ENCODE measurements around the gene STARD6. TPM values are rescaled to one million over a fixed set of nuclear protein-coding genes. Genes with fewer than 3 reads are reported as not detected.
"Not testable (repeated sequence)": the region's sequence is repeated elsewhere in the genome, so short reads cannot be mapped to it uniquely, and the experiment has no call there.

Gene STARD6
- total RNA-seq, 1 experiment from 2014 or later, result not detected

DNA sequence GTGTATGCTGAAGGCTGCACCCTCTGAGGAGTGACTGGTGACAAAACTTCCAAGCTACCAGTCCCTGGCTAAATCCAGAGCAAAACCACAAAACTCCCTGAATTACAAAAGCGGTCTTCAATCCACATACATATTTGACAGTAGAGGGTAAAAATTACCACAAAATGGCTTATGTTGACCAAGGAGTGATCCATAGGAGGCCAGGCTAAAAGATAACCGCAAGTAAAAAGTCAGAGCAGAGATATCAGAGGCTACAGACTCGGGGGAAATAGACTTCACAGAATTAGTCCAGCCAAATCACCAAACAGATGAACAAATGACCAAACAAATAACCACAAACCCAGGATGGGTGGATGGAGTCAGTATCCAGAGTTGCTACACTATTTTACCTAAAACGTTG is 19.4 kb downstream of the STARD6 start:
- no peak for DNase-seq (ENCODE audit: low spot score)

DNA sequence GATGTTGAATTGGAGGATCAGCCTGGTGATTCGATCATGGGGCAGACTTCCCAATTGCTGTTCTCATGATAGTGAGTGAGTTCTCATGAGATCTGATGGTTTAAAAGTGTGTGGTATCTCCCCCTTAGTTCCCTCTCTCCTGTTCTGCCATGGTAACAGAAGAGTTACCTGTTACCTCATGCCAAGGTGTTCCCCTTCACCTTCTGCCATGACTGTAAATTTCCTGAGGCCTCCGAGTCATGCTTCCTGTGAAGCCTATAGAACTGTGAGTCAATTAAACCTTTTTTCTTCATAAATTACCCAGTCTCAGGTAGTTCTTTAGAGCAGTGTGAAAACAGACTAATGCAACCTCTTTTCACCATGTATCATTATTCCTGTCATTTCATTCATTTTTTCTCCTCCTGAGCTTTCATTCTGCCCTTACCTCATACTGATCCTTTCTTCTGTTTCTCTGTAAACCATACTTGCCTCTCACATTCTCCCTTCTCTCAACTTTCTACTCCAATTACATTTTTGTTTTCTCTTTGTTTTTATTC is 22.0 kb downstream of the STARD6 start:
- DNase-seq (ENCODE audit: low spot score), result no peak

DNA sequence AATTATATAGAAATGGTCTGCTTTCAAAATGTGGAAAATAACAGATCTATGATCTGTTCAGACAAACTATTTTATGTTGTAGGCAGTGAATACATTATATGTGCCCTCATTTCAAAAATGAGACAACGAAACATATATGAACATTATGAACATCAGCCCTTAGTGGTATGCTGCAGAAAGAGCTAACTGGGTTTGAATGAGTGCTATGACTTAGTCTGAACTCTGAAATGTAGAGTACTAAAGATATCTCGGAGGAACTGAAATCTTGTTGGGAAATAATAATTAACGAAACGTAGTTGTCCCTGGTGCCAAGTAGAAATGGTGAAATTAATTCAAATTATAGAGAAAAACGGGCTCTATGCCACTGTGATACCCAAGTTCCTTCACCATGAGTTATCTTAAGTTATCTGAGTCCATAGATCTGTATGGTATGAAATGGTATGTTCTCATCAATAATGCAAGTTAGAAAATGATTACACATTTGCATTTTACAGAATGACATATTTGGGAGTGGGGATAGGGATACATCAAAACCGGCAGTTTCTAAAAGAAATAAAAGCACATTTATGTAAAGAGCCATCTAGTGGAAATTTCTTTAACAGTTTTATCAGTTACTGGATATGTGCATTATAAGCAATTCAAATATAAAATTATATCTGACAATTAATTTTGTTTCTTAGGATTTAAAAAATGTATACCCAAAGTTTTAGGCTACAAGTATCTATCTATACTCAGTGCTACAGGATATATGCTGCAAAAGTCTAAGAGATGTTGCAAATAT is 26.7 kb downstream of the STARD6 start:
- no peak for DNase-seq (ENCODE audit: low spot score)

DNA sequence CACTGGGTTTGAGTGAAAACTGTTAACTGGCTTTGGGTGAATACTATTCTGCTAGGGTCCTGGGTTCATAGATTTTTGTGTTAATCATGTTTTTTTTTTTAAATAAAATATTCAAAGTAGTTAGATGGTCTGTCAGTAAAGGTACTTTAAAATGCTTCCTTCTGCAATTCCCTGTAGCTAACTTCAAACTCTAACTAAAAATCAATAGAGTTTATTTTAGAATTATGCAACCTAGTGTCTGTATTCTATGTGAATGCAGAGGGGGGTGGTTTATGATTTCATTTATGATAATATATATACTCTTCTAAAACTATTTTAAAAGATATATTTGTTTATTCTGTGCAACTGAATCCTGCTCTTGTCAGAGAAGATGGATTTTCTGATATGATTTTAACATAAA is 27.9 kb downstream of the STARD6 start:
- DNase-seq (ENCODE audit: low spot score), result no peak

DNA sequence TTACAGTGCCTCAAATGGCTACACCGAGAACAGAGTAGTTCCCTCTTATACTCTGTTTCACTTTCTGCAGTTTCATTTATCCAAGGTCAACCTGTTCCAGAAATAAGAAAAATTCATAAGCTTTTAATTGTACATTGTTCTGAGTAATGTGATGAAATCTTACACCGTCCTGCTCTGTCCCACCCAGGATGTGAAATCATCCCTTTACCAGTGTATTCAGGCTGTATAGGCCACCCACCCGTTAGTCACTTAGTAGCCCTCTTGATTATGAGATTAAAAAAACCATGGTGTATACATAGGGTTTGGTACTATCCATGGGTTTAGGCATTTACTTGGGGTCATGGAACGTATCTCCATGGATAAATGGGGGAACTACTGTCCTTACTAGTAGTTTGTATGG is 29.8 kb downstream of the STARD6 start:
- no peak for DNase-seq (ENCODE audit: low spot score)

DNA sequence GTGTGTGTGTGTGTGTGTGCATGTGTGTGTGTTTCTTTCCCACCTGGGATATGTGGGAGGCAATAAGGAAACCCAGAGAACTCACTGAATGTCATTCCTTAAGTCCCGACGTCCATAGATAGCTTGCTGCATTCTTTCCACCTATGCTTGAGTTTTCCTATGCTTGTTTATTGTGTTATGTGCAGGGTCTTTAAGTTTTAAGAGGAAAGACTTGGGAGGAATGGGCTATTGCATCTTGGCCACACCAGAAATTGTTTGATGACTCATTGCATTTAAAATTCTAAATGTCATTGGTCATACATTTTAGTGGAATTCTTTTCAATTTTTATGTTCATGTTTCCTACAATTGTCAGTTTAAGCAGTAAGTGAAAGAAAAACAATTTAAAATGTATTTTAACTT is 33.7 kb downstream of the STARD6 start:
- DNase-seq (ENCODE audit: low spot score), result no peak

GRCh38 chr18:54323561-54323960 is 34.1 kb downstream of the STARD6 start:
- DNase-seq (ENCODE audit: low spot score), result no peak

GRCh38 chr18:54316071-54316820 is 41.4 kb downstream of the STARD6 start:
- DNase-seq (ENCODE audit: low spot score), result no peak

DNA sequence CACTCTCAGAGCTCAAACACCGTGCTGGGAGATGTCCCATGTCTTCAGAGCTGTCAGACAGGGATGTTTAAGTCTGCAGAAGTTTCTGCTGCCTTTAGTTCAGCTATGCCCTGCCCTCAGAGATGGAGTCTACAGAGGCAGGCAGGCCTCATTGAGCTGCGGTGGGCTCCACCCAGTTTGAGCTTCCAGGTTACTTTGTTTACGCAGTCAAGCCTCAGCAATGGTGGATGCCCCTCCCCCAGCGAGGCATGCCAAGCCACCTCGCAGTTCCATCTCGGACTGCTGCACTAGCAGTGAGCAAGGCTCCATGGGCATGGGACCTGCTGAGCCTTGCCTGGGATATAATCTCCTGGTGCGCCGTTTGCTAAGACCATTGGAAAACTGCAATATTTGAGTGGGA is 48.1 kb downstream of the STARD6 start:
- not testable (repeated sequence) for DNase-seq (ENCODE audit: low spot score)

DNA sequence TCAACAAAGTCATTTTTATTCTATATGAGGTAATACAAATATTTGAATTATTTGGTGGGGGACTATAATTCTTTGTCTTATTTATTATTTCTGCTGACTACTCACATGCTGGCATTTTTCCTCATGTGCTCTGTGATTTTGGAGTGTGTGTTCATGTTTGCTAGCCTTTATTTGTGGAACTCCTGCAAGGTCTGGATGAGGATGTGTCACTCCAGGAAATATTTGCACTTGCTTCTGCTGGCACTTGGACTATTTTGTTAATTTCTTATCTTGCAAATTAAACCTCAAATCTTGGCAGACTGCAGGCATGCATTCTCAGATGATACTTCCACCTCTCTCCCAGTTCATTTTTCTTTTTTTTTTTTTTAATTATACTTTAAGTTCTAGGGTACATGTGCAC is 54.2 kb downstream of the STARD6 start:
- DNase-seq (ENCODE audit: low spot score), result no peak

- DNase-seq (ENCODE audit: low spot score), result not testable (repeated sequence)
These were observed 58.7 kb downstream of the STARD6 start for GRCh38 chr18:54298991-54299390.

DNA sequence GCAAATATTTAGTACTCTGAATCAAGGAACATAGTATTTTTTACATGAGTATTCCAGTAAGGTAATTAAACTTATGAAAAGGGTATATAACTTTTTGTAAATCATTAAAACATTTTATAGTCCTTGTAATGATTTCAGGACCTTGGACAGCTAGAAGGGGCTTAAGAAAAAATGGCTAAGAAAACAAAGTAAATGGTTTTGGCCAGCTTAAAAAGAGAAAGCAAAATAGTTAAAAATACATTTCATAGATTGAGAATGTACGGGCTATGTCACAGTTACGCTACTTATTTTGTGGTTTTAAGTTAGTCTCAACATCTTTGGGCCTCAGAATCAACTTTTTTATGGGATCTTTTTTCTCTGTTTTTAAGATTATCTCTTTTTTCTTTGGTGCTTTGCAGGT is 61.6 kb downstream of the STARD6 start:
- no peak for DNase-seq (ENCODE audit: low spot score)

GRCh38 chr18:54294274-54294673 is 63.4 kb downstream of the STARD6 start:
- no peak for DNase-seq (ENCODE audit: low spot score)

- peak; percentile 36 for DNase-seq (ENCODE audit: low spot score)
These were observed 72.5 kb downstream of the STARD6 start for GRCh38 chr18:54284981-54285785.

DNA sequence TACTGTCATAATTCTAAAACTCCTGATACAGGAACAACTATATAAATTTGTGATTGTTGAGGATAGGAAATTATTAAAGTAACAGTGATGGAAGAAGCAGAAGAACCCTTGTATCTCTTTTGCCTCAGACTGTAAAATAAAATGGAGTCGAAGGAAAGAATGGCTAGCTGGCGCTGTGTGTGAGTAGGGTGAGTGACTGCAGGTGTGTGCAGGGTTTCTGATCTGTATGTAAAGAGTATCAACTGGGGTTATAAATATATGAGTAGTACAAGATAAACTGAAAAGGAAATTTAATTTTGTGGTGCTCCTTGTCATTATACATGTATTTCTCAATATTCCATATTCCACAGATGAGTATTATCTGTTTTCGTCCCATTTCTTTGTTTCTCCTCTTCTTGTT is 73.1 kb downstream of the STARD6 start:
- no peak for DNase-seq (ENCODE audit: low spot score)

DNA sequence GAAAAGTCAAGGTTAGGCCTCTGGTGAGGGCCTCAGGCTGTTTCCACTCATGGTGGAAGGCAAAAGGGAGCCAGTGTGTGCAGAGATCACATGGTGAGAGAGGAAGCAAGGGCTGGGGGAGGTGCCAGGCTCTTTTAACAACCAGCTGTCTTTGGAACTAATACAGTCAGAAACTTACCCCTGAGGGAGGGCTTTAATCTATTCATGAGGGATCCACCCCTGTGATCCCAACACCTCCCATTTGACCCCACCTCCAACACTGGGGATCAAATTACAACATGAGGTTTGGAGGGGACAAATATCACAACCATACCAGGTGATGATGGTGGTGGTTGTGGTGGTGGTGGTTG is 77.5 kb downstream of the STARD6 start:
- no peak for DNase-seq (ENCODE audit: low spot score)

DNA sequence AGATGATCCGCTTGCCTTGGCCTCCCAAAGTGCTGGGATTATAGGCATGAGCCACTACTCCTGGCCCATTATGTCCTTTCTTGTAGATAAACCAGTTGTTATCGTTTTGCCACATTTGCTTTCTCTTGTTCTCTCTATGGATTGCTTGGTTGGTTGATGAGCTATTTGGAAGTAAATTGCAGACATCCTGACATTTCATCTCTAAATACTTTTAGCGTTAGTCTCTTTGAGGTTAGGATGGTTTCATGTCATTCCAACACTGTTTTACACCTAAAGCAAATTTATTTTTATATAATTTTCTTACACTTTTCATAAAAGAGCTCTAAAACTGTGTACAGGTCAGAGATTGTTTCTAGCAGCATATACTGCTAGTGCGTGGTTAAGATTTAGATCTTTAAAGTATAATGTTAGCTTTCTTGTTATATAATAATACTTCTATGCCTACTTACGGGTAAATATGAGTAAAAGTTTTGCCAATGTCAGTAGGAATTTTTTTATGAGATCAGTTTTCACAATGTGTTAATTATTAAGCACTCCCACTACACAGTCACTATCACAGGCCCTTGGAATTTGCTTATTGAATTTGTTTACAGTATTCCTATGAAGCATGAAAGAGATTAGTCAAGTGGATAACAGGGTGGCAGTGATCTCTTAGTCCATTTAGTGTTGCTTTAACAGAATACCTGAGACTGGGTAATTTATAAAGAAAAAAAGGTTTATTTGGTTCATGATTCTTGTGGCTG is 78.0 kb downstream of the STARD6 start:
- DNase-seq (ENCODE audit: low spot score), result no peak

DNA sequence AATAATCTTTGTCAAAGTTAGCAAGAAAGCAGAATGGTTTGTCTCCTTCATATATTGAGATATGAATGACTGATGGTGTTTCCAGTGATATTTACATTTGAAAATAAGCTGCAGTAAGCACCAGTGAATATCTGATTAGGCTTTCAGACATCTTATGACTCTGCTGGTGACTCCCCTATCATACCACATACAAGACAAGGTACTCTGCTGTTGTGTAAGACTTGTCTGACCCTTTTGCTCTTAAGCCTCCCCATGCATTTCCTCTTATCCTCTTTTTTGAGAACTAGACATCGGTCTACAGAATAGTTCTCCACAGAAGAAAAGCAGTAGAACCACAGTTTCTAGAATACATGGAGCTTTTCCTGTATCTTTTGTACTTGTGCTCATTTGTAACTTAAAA is 79.0 kb downstream of the STARD6 start:
- no peak for DNase-seq (ENCODE audit: low spot score)

DNA sequence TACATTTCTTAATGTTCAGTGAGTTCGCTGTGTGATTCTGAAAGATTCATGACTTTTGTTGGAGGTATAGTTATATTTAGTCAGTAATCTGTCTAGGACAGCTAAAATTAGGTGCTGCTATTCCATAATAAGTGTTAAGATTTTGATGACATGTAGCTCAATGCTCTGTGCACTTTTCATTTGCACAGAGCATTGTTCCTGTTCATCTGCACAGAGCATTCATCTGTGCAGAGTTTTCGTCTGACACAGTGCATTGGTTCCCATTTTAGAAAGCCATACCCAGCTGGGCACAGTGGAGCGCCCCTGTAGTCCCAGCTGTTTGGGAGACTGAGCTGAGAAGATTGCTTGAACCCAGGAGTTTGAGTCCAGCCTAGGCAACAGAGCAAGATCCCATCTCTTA is 79.8 kb downstream of the STARD6 start:
- no peak for DNase-seq (ENCODE audit: low spot score)
